ENCODE data around the gene C1QTNF5.

GRCh38 chr11:119361056-119361787 lies 20.5 kb upstream of the C1QTNF5 start:
- TF ChIP-seq, protein P1, sequence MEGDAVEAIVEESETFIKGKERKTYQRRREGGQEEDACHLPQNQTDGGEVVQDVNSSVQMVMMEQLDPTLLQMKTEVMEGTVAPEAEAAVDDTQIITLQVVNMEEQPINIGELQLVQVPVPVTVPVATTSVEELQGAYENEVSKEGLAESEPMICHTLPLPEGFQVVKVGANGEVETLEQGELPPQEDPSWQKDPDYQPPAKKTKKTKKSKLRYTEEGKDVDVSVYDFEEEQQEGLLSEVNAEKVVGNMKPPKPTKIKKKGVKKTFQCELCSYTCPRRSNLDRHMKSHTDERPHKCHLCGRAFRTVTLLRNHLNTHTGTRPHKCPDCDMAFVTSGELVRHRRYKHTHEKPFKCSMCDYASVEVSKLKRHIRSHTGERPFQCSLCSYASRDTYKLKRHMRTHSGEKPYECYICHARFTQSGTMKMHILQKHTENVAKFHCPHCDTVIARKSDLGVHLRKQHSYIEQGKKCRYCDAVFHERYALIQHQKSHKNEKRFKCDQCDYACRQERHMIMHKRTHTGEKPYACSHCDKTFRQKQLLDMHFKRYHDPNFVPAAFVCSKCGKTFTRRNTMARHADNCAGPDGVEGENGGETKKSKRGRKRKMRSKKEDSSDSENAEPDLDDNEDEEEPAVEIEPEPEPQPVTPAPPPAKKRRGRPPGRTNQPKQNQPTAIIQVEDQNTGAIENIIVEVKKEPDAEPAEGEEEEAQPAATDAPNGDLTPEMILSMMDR (IDR thresholded peaks at IDR 0.05 in 2 of 3, conservative IDR thresholded peaks at IDR 0.05 in 1 of 3; ENCODE audit: borderline replicate concordance in 1 of 3, insufficient read depth in 1 of 3, low read depth in 2 of 3, low read length in 2 of 3), result no peak
- TF ChIP-seq CEBPB (IDR thresholded peaks at IDR 0.05; ENCODE audit: low read depth) (no peak; the same call in 1 of the 2 replicates), ZNF274 (IDR thresholded peaks at IDR 0.05; ENCODE audit: low read depth, low read length) (no peak), JUND (IDR thresholded peaks at IDR 0.05) (peak; percentile 40), MAX (IDR thresholded peaks at IDR 0.05) (peak; percentile 75), EZH2 (IDR thresholded peaks at IDR 0.05) (no peak)
